WTC11 (cell line): ENCODE data around the gene WWOX. TPM values are rescaled to one million over a fixed set of nuclear protein-coding genes. Genes with fewer than 3 reads are reported as not detected.

Source experiments
- ATAC-seq: fragments of 200-7000 bp; cut with Tn5 transposase; 2 replicates; pipeline ENCODE4 v1.10.0; 2021; ENCODE audit warnings: mild to moderate bottlenecking, moderate library complexity
- CTCF ChIA-PET: fragments of 300-600 bp; sonication (Branson Sonifier 250); formaldehyde crosslinking; loops from one replicate; lab custom pipeline; 2021; ENCODE audit warnings: antibody characterized with exemption; lab: Charles Lee
- POLR2A ChIA-PET: fragments of 350-600 bp; sonication (Branson Sonifier 250); formaldehyde crosslinking; loops from one replicate; lab custom pipeline; 2021; ENCODE audit warnings: antibody characterized with exemption; lab: Charles Lee
- DNase-seq: peaks from one replicate; pipeline ENCODE4 v3.0.0; 2021; ENCODE audit warnings: low spot score
- H3K27ac Mint-ChIP-seq: 2 replicates; pipeline ENCODE4 v1.8.0; 2021; ENCODE audit warnings: mixed read lengths
- H3K27me3 Mint-ChIP-seq: 2 replicates; pipeline ENCODE4 v1.8.0; 2021; ENCODE audit warnings: low read depth, mild to moderate bottlenecking, moderate library complexity, mixed read lengths
- H3K36me3 Mint-ChIP-seq: 2 replicates; pipeline ENCODE4 v1.8.0; 2021; ENCODE audit warnings: mixed read lengths
- H3K4me1 Mint-ChIP-seq: 2 replicates; pipeline ENCODE4 v1.8.0; 2022; ENCODE audit warnings: mixed read lengths
- H3K4me3 Mint-ChIP-seq: 2 replicates; pipeline ENCODE4 v1.8.0; 2021; ENCODE audit warnings: mild to moderate bottlenecking, moderate library complexity, mixed read lengths
- H3K9me3 Mint-ChIP-seq: 2 replicates; pipeline ENCODE4 v1.8.0; 2021; ENCODE audit warnings: mixed read lengths
- AR ChIP-seq: fragments of 250-450 bp; sonication (Bioruptor Pico); IDR thresholded peaks from 2 replicates; pipeline ENCODE4 v1.9.0; 2021; ENCODE audit warnings: mild to moderate bottlenecking
- ATF2 ChIP-seq: sonication (generic); formaldehyde crosslinking; IDR thresholded peaks from 2 replicates; pipeline ENCODE4 v1.8.1; 2022; ENCODE audit warnings: low read depth, missing genetic modification reagents, borderline replicate concordance
- ATF6 ChIP-seq: sonication (generic); formaldehyde crosslinking; IDR thresholded peaks from 2 replicates; pipeline ENCODE4 v1.8.1; 2023; ENCODE audit warnings: mild to moderate bottlenecking, missing genetic modification reagents
- FOXJ3 ChIP-seq: sonication (generic); formaldehyde crosslinking; IDR thresholded peaks from 2 replicates; pipeline ENCODE4 v1.9.0; 2021; ENCODE audit warnings: missing genetic modification reagents, mild to moderate bottlenecking, borderline replicate concordance
- FOXK1 ChIP-seq: sonication (generic); formaldehyde crosslinking; IDR thresholded peaks from 2 replicates; pipeline ENCODE4 v1.8.0; 2022; ENCODE audit warnings: mild to moderate bottlenecking, moderate library complexity, missing genetic modification reagents
- FOXP1 ChIP-seq: sonication (generic); formaldehyde crosslinking; IDR thresholded peaks from 2 replicates; pipeline ENCODE4 v1.8.0; 2022; ENCODE audit warnings: missing genetic modification reagents, mild to moderate bottlenecking, moderate library complexity, borderline replicate concordance
- JAZF1 ChIP-seq: fragments of 250-450 bp; sonication (Bioruptor Pico); IDR thresholded peaks from 2 replicates; pipeline ENCODE4 v1.9.0; 2021; ENCODE audit warnings: moderate library complexity, mild to moderate bottlenecking, inconsistent platforms
- NFE2L1 ChIP-seq: sonication (generic); formaldehyde crosslinking; IDR thresholded peaks from 2 replicates; pipeline ENCODE4 v1.8.1; 2023; ENCODE audit warnings: missing genetic modification reagents
- NR1H2 ChIP-seq: sonication (generic); formaldehyde crosslinking; IDR thresholded peaks from 2 replicates; pipeline ENCODE4 v1.9.0; 2021; ENCODE audit warnings: mild to moderate bottlenecking, moderate library complexity, missing genetic modification reagents
- NR2C2 ChIP-seq: sonication (generic); formaldehyde crosslinking; IDR thresholded peaks from 2 replicates; pipeline ENCODE4 v1.8.0; 2022; ENCODE audit warnings: mild to moderate bottlenecking, missing genetic modification reagents
- NR3C1 ChIP-seq: sonication (generic); formaldehyde crosslinking; conservative IDR thresholded peaks from 2 replicates; pipeline ENCODE4 v1.8.1; 2023; ENCODE audit warnings: low read depth, mild to moderate bottlenecking, missing genetic modification reagents
- RELA ChIP-seq: sonication (generic); formaldehyde crosslinking; IDR thresholded peaks from 2 replicates; pipeline ENCODE4 v1.8.1; 2022; ENCODE audit warnings: missing genetic modification reagents, mild to moderate bottlenecking, borderline replicate concordance
- SP1 ChIP-seq: sonication (generic); formaldehyde crosslinking; conservative IDR thresholded peaks from 2 replicates; pipeline ENCODE4 v1.8.1; 2022; ENCODE audit warnings: missing genetic modification reagents
- TP53 ChIP-seq: sonication (generic); formaldehyde crosslinking; IDR thresholded peaks from 2 replicates; pipeline ENCODE4 v1.8.1; 2023; ENCODE audit warnings: mild to moderate bottlenecking, missing genetic modification reagents
- ZBTB43 ChIP-seq: sonication (generic); formaldehyde crosslinking; IDR thresholded peaks from 2 replicates; pipeline ENCODE4 v1.8.1; 2023; ENCODE audit warnings: mild to moderate bottlenecking, missing genetic modification reagents
- ZMAT4 ChIP-seq: fragments of 250-450 bp; sonication (Bioruptor Pico); IDR thresholded peaks from 2 replicates; pipeline ENCODE4 v1.9.0; 2021; ENCODE audit warnings: mild to moderate bottlenecking
- total RNA-seq: library from RNA; stranded (reverse); gene quantifications from 3 replicates; pipeline ENCODE4 v1.2.3, GENCODE V29; 2021
- TF ChIP-seq, protein P1 (sequence below): sonication (generic); formaldehyde crosslinking; IDR thresholded peaks from 2 replicates; pipeline ENCODE4 v1.8.1; 2023; ENCODE audit warnings: mild to moderate bottlenecking, missing genetic modification reagents, moderate library complexity
- TF ChIP-seq, protein P2 (sequence below): sonication (generic); formaldehyde crosslinking; IDR thresholded peaks from 2 replicates; pipeline ENCODE4 v1.8.0; 2022; ENCODE audit warnings: mild to moderate bottlenecking, missing genetic modification reagents
- TF ChIP-seq, protein P3 (sequence below): sonication (generic); formaldehyde crosslinking; IDR thresholded peaks from 2 replicates; pipeline ENCODE4 v1.8.0; 2022; ENCODE audit warnings: mild to moderate bottlenecking, missing genetic modification reagents
- TF ChIP-seq, protein P4 (sequence below): fragments of 250-450 bp; sonication (Bioruptor Pico); IDR thresholded peaks from 2 replicates; pipeline ENCODE4 v1.9.0; 2021; ENCODE audit warnings: moderate library complexity, mild to moderate bottlenecking, inconsistent platforms, borderline replicate concordance
- TF ChIP-seq, protein P5 (sequence below): fragments of 200-600 bp; IDR thresholded peaks from 2 replicates; pipeline ENCODE4 v1.8.0; 2022; ENCODE audit warnings: antibody characterized with exemption
- TF ChIP-seq, protein P6 (sequence below): fragments of 250-450 bp; sonication (Bioruptor Pico); IDR thresholded peaks from 2 replicates; pipeline ENCODE4 v1.8.0; 2021; ENCODE audit warnings: mild to moderate bottlenecking

Gene WWOX
- total RNA-seq, 1 experiment from 2014 or later: 15.7 TPM

GRCh38 chr16:78065319-78065718 is 34.1 kb upstream of the WWOX start:
- H3K36me3 Mint-ChIP-seq: peaks cover 5% of the 10 kb centered on the region; the same call in 1 of the 2 replicates
- no peak overlapping the region for H3K4me3 Mint-ChIP-seq
- 0 out of 2 replicates have a peak, but pooled peaks cover 3% of the 10 kb centered on the region for H3K9me3 Mint-ChIP-seq
- DNase-seq: no peak
- CTCF ChIA-PET: no interaction called here
- H3K27ac Mint-ChIP-seq: no peak overlapping the region
- POLR2A ChIA-PET: no interaction called here
- no peak for ATAC-seq
- peaks cover 2% of the 10 kb centered on the region; the same call in 1 of the 2 replicates for H3K4me1 Mint-ChIP-seq
- peaks cover 100% of the 10 kb centered on the region for H3K27me3 Mint-ChIP-seq
- TF ChIP-seq FOXP1 (CRISPR knock-in tag): no peak
- TF ChIP-seq NR2C2 (CRISPR knock-in tag): no peak
- TF ChIP-seq ATF2 (CRISPR knock-in tag): no peak
- TF ChIP-seq SP1 (CRISPR knock-in tag): no peak
- TF ChIP-seq, protein P1, sequence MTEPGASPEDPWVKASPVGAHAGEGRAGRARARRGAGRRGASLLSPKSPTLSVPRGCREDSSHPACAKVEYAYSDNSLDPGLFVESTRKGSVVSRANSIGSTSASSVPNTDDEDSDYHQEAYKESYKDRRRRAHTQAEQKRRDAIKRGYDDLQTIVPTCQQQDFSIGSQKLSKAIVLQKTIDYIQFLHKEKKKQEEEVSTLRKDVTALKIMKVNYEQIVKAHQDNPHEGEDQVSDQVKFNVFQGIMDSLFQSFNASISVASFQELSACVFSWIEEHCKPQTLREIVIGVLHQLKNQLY (CRISPR knock-in tag): no peak
- TF ChIP-seq, protein P2, sequence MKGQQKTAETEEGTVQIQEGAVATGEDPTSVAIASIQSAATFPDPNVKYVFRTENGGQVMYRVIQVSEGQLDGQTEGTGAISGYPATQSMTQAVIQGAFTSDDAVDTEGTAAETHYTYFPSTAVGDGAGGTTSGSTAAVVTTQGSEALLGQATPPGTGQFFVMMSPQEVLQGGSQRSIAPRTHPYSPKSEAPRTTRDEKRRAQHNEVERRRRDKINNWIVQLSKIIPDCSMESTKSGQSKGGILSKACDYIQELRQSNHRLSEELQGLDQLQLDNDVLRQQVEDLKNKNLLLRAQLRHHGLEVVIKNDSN (CRISPR knock-in tag): no peak
- no peak for TF ChIP-seq ZMAT4
- TF ChIP-seq NR3C1: no peak
- TF ChIP-seq, protein P3, sequence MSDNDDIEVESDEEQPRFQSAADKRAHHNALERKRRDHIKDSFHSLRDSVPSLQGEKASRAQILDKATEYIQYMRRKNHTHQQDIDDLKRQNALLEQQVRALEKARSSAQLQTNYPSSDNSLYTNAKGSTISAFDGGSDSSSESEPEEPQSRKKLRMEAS (CRISPR knock-in tag): no peak
- no peak for TF ChIP-seq FOXK1 (CRISPR knock-in tag)
- TF ChIP-seq, protein P4, sequence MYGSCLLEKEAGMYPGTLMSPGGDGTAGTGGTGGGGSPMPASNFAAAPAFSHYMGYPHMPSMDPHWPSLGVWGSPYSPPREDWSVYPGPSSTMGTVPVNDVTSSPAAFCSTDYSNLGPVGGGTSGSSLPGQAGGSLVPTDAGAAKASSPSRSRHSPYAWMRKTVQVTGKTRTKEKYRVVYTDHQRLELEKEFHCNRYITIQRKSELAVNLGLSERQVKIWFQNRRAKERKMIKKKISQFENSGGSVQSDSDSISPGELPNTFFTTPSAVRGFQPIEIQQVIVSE: no peak
- no peak for TF ChIP-seq TP53 (CRISPR knock-in tag)

DNA sequence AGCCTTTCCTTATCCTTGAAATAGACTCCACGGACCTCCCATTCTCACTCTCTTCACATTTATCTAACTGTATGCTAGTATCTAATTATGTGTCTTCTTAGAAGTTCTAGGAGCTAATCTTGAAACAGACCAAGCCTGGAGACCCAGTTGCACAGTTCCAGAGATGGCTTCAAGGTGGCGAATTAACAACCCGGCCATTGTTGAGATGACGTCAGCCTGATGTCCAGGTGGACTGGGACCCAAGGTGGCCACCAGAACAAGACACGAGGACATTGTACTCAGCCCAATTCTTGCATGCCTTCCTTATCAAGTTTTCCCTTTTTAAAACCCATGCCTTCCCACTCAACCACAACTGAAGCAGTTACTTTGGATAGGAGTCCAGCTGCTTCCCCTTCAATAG is 29.5 kb upstream of the WWOX start:
- no peak for DNase-seq
- no peak overlapping the region for H3K27ac Mint-ChIP-seq
- TF ChIP-seq JAZF1 (CRISPR knock-in tag): no peak
- no peak for TF ChIP-seq RELA (CRISPR knock-in tag)
- no peak for TF ChIP-seq NFE2L1 (CRISPR knock-in tag)
- TF ChIP-seq NR1H2: no peak
- TF ChIP-seq AR: no peak
- TF ChIP-seq, protein P5, sequence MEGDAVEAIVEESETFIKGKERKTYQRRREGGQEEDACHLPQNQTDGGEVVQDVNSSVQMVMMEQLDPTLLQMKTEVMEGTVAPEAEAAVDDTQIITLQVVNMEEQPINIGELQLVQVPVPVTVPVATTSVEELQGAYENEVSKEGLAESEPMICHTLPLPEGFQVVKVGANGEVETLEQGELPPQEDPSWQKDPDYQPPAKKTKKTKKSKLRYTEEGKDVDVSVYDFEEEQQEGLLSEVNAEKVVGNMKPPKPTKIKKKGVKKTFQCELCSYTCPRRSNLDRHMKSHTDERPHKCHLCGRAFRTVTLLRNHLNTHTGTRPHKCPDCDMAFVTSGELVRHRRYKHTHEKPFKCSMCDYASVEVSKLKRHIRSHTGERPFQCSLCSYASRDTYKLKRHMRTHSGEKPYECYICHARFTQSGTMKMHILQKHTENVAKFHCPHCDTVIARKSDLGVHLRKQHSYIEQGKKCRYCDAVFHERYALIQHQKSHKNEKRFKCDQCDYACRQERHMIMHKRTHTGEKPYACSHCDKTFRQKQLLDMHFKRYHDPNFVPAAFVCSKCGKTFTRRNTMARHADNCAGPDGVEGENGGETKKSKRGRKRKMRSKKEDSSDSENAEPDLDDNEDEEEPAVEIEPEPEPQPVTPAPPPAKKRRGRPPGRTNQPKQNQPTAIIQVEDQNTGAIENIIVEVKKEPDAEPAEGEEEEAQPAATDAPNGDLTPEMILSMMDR: no peak
- TF ChIP-seq, protein P6, sequence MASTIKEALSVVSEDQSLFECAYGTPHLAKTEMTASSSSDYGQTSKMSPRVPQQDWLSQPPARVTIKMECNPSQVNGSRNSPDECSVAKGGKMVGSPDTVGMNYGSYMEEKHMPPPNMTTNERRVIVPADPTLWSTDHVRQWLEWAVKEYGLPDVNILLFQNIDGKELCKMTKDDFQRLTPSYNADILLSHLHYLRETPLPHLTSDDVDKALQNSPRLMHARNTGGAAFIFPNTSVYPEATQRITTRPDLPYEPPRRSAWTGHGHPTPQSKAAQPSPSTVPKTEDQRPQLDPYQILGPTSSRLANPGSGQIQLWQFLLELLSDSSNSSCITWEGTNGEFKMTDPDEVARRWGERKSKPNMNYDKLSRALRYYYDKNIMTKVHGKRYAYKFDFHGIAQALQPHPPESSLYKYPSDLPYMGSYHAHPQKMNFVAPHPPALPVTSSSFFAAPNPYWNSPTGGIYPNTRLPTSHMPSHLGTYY (CRISPR knock-in tag): no peak
- no peak for TF ChIP-seq ZBTB43 (CRISPR knock-in tag)
- no peak for TF ChIP-seq ATF6
- TF ChIP-seq FOXJ3: no peak

More for the DNA sequence above, 29.5 kb upstream of the WWOX start:
- H3K4me3 Mint-ChIP-seq: no peak overlapping the region
- no peak for ATAC-seq
- ChIA-PET POLR2A (no interaction called here), CTCF (no interaction called here)
- peaks cover 100% of the 10 kb centered on the region for H3K27me3 Mint-ChIP-seq
- peaks cover 5% of the 10 kb centered on the region; the same call in 1 of the 2 replicates for H3K36me3 Mint-ChIP-seq
- 0 out of 2 replicates have a peak, but pooled peaks cover 3% of the 10 kb centered on the region for H3K9me3 Mint-ChIP-seq
- H3K4me1 Mint-ChIP-seq: peaks cover 19% of the 10 kb centered on the region
